ENCODE measurements around the gene THBD. TPM values are rescaled to one million over a fixed set of nuclear protein-coding genes. Genes with fewer than 3 reads are reported as not detected.

Gene THBD
- total and polyA plus RNA-seq, 2 experiments from 2014 or later, result 0.10 to 0.97 TPM

GRCh38 chr20:23019403-23019802, 30.1 kb downstream of the THBD start:
- DNase-seq (ENCODE audit: low spot score), result no peak
- H3K27ac Mint-ChIP-seq, result no peak overlapping the region
- no peaks in the 10 kb centered on the region for H3K36me3 ChIP-seq (ENCODE audit: insufficient read depth)

More at GRCh38 chr20:23019403-23019802, 30.1 kb downstream of the THBD start:
- Histone ChIP-seq H3K79me2 (replicated peaks; ENCODE audit: insufficient read depth) (no peaks in the 10 kb centered on the region), H3K27me3 (ENCODE audit: insufficient read depth) (no peaks in the 10 kb centered on the region), H3K4me3 (no peak overlapping the region), H3K9me2 (ENCODE audit: insufficient read depth) (no peaks in the 10 kb centered on the region), H3K4me1 (ENCODE audit: insufficient read depth) (no peaks in the 10 kb centered on the region), H3K4me2 (no peak overlapping the region), H2AFZ (no peak overlapping the region), H3F3A (replicated peaks; ENCODE audit: low read depth) (no peaks in the 10 kb centered on the region), H4K20me1 (replicated peaks; ENCODE audit: insufficient read depth) (no peaks in the 10 kb centered on the region), H3K27ac (ENCODE audit: low read depth) (no peak overlapping the region)
- Mint-ChIP-seq H3K4me1 (no peaks in the 10 kb centered on the region), H3K4me3 (no peak overlapping the region), H3K36me3 (ENCODE audit: low read depth) (no peaks in the 10 kb centered on the region), H3K9me3 (no peaks in the 10 kb centered on the region), H3K27me3 (ENCODE audit: insufficient read depth, low read depth, poor library complexity) (no peaks in the 10 kb centered on the region)
- no peak for ATAC-seq
- TF ChIP-seq CTCF (conservative IDR thresholded peaks at IDR 0.05; ENCODE audit: low read depth in 2 of 2) (0 out of 4 replicates have a peak, but pooled peaks of 1 of the 2 experiments have one; percentile 13), ZNF462 (CRISPR knock-in tag; IDR thresholded peaks at IDR 0.05) (no peak)
